GM23338 (cell line): ENCODE measurements around the gene FOXE3. TPM values are rescaled to one million over a fixed set of nuclear protein-coding genes. Genes with fewer than 3 reads are reported as not detected.

Source experiments
- ATAC-seq: fragments of 200-7000 bp; cut with Tn5 transposase; 3 replicates; pipeline ENCODE4 v1.9.1; 2020
- DNase-seq: peaks from one replicate; pipeline ENCODE4 v3.0.0-alpha.2; 2015; ENCODE audit warnings: low spot score
- H2AFZ ChIP-seq: fragments of 200-600 bp; sonication (generic); 2 replicates; pipeline ENCODE4 v1.8.0; 2016; ENCODE audit warnings: antibody characterized with exemption, mild to moderate bottlenecking, moderate library complexity
- H3F3A ChIP-seq: fragments of 200-600 bp; sonication (generic); replicated peaks from 2 replicates; pipeline ENCODE4 v1.8.0; 2017; ENCODE audit warnings: antibody characterized with exemption, mixed run types, low read depth
- H3K27ac ChIP-seq: fragments of 200-600 bp; sonication (generic); 2 replicates; pipeline ENCODE4 v1.6.1; 2016; ENCODE audit warnings: low read depth
- H3K27me3 ChIP-seq: fragments of 200-600 bp; sonication (generic); 2 replicates; pipeline ENCODE4 v1.8.0; 2016; ENCODE audit warnings: mild to moderate bottlenecking, mixed run types, moderate library complexity; ENCODE audit not compliant: insufficient read depth
- H3K36me3 ChIP-seq: fragments of 200-600 bp; sonication (generic); 2 replicates; pipeline ENCODE4 v1.8.0; 2016; ENCODE audit warnings: mild to moderate bottlenecking; ENCODE audit not compliant: insufficient read depth
- H3K4me1 ChIP-seq: fragments of 200-600 bp; sonication (generic); 2 replicates; pipeline ENCODE4 v1.8.0; 2016; ENCODE audit warnings: mild to moderate bottlenecking, moderate library complexity; ENCODE audit not compliant: insufficient read depth
- H3K4me2 ChIP-seq: fragments of 200-600 bp; sonication (generic); 2 replicates; pipeline ENCODE4 v1.7.1; 2017; ENCODE audit warnings: mixed run types
- H3K4me3 ChIP-seq: fragments of 200-600 bp; sonication (generic); 2 replicates; pipeline ENCODE4 v1.6.1; 2016; ENCODE audit warnings: mixed run types
- H3K79me2 ChIP-seq: fragments of 200-600 bp; sonication (generic); replicated peaks from 2 replicates; pipeline ENCODE4 v1.8.0; 2017; ENCODE audit warnings: mild to moderate bottlenecking; ENCODE audit not compliant: insufficient read depth
- H3K9me2 ChIP-seq: fragments of 200-600 bp; sonication (generic); 2 replicates; pipeline ENCODE4 v1.8.0; 2017; ENCODE audit not compliant: insufficient read depth
- H4K20me1 ChIP-seq: fragments of 200-600 bp; sonication (generic); replicated peaks from 2 replicates; pipeline ENCODE4 v1.8.0; 2017; ENCODE audit warnings: mild to moderate bottlenecking; ENCODE audit not compliant: insufficient read depth
- H3K27ac Mint-ChIP-seq: 2 replicates; pipeline ENCODE4 v1.8.0; 2020; ENCODE audit warnings: inconsistent platforms, mild to moderate bottlenecking, moderate library complexity, mixed read lengths
- H3K27me3 Mint-ChIP-seq: 3 replicates; pipeline ENCODE4 v1.8.0; 2022; ENCODE audit warnings: low read depth, mild to moderate bottlenecking, moderate library complexity, mixed read lengths, inconsistent platforms; ENCODE audit not compliant: insufficient read depth, poor library complexity
- H3K36me3 Mint-ChIP-seq: 3 replicates; pipeline ENCODE4 v1.8.0; 2021; ENCODE audit warnings: low read depth, mild to moderate bottlenecking, inconsistent platforms, moderate library complexity, mixed read lengths
- H3K4me1 Mint-ChIP-seq: 3 replicates; pipeline ENCODE4 v1.8.0; 2020; ENCODE audit warnings: mild to moderate bottlenecking, inconsistent platforms, mixed read lengths
- H3K4me3 Mint-ChIP-seq: 3 replicates; pipeline ENCODE4 v1.8.0; 2021; ENCODE audit warnings: moderate library complexity, mild to moderate bottlenecking, inconsistent platforms, mixed read lengths
- H3K9me3 Mint-ChIP-seq: 3 replicates; pipeline ENCODE4 v1.8.0; 2020; ENCODE audit warnings: moderate library complexity, mild to moderate bottlenecking, inconsistent platforms, mixed read lengths
- CREB1 ChIP-seq: fragments of 250-450 bp; sonication (Bioruptor Pico); IDR thresholded peaks from 2 replicates; pipeline ENCODE4 v1.5.0; 2020; ENCODE audit warnings: low read depth, mild to moderate bottlenecking, moderate library complexity
- EZH2 ChIP-seq: fragments of 200-600 bp; sonication (generic); IDR thresholded peaks from one replicate; pipeline ENCODE4 v1.8.0; 2017; ENCODE audit warnings: antibody characterized with exemption, mild to moderate bottlenecking, low read depth; ENCODE audit not compliant: unreplicated experiment
- EZH2phosphoT487 ChIP-seq: fragments of 200-600 bp; sonication (generic); IDR thresholded peaks from one replicate; pipeline ENCODE4 v1.8.1; 2018; ENCODE audit warnings: antibody characterized with exemption; ENCODE audit not compliant: unreplicated experiment
- JUNB ChIP-seq: IDR thresholded peaks from one replicate; pipeline ENCODE4 v1.6.1; 2016; ENCODE audit warnings: antibody characterized with exemption; ENCODE audit not compliant: unreplicated experiment
- NANOG ChIP-seq: IDR thresholded peaks from 2 replicates; pipeline ENCODE4 v1.6.1; 2016; ENCODE audit warnings: antibody characterized with exemption, borderline replicate concordance
- POLR2AphosphoS5 ChIP-seq: IDR thresholded peaks from 2 replicates; pipeline ENCODE4 v1.6.1; 2016; ENCODE audit warnings: antibody characterized with exemption, low read depth
- STAT1 ChIP-seq: IDR thresholded peaks from one replicate; pipeline ENCODE4 v1.6.1; 2016; ENCODE audit warnings: antibody characterized with exemption; ENCODE audit not compliant: unreplicated experiment
- ZNF114 ChIP-seq: fragments of 250-450 bp; sonication (Bioruptor Pico); IDR thresholded peaks from 2 replicates; pipeline ENCODE4 v1.5.0; 2020; ENCODE audit warnings: mild to moderate bottlenecking, moderate library complexity
- polyA plus RNA-seq: library from polyadenylated mRNA; unstranded; fragments of >200 nt; fragmentation: Nextera tagmentation; extraction: Ambion mirVana; gene quantifications from 2 replicates; pipeline ENCODE4 v1.2.1, GENCODE V29; 2016
- total RNA-seq: library from RNA; depleted of rRNA; stranded (reverse); fragments of >200 nt; shearing (Covaris generic); gene quantifications from 2 replicates; pipeline ENCODE4 v1.2.3, GENCODE V29; 2014
- TF ChIP-seq, protein P1 (sequence below): IDR thresholded peaks from 2 replicates; pipeline ENCODE4 v1.6.1; 2016; ENCODE audit warnings: antibody characterized with exemption
- TF ChIP-seq, protein P2 (sequence below): IDR thresholded peaks from one replicate; pipeline ENCODE4 v1.6.1; 2018; ENCODE audit warnings: antibody characterized with exemption; ENCODE audit not compliant: unreplicated experiment
- TF ChIP-seq, protein P3 (sequence below): fragments of 250-450 bp; sonication (Bioruptor Pico); IDR thresholded peaks from 2 replicates; pipeline ENCODE4 v1.5.0; 2020; ENCODE audit warnings: mild to moderate bottlenecking, moderate library complexity
- TF ChIP-seq, protein P4 (sequence below), 2 experiments: fragments of 200-600 bp in 1 of 2; sonication (generic) in 1 of 2; conservative IDR thresholded peaks; 2 replicates each; pipeline versions ENCODE4 v1.5.1 to v1.6.1; 2016 to 2017; ENCODE audit warnings: antibody characterized with exemption in 2 of 2, low read depth in 2 of 2, mild to moderate bottlenecking in 2 of 2, moderate library complexity in 1 of 2

The FOXE3 gene
- total and polyA plus RNA-seq, 2 experiments from 2014 or later, result not detected

DNA sequence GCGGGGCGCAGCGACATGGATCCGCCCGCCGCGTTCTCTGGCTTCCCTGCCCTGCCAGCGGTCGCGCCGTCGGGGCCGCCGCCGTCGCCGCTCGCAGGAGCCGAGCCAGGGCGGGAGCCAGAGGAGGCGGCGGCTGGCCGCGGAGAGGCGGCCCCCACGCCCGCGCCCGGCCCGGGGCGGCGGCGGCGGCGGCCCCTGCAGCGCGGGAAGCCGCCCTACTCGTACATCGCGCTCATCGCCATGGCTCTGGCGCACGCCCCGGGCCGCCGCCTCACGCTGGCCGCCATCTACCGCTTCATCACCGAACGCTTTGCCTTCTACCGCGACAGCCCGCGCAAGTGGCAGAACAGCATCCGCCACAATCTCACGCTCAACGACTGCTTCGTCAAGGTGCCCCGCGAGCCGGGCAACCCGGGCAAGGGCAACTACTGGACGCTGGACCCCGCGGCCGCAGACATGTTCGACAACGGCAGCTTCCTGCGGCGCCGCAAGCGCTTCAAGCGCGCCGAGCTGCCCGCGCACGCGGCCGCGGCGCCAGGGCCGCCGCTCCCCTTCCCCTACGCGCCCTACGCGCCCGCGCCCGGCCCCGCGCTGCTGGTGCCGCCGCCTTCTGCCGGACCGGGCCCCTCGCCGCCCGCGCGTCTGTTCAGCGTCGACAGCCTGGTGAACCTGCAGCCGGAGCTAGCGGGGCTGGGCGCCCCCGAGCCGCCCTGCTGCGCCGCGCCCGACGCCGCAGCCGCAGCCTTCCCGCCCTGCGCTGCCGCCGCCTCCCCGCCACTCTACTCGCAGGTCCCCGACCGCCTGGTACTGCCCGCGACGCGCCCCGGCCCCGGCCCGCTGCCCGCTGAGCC lies 459 bp downstream of the FOXE3 start:
- Mint-ChIP-seq H3K27ac (no peak overlapping the region), H3K9me3 (no peaks in the 10 kb centered on the region; the same call in 1 of the 3 replicates), H3K4me3 (peak overlapping the region; percentile 74), H3K4me1 (peaks cover 11% of the 10 kb centered on the region), H3K36me3 (peaks cover 6% of the 10 kb centered on the region; the same call in 1 of the 3 replicates), H3K27me3 (peaks cover 71% of the 10 kb centered on the region)
- TF ChIP-seq EZH2, result peak; percentile 73
- TF ChIP-seq, protein P1, sequence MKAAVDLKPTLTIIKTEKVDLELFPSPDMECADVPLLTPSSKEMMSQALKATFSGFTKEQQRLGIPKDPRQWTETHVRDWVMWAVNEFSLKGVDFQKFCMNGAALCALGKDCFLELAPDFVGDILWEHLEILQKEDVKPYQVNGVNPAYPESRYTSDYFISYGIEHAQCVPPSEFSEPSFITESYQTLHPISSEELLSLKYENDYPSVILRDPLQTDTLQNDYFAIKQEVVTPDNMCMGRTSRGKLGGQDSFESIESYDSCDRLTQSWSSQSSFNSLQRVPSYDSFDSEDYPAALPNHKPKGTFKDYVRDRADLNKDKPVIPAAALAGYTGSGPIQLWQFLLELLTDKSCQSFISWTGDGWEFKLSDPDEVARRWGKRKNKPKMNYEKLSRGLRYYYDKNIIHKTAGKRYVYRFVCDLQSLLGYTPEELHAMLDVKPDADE, result no peak
- TF ChIP-seq, protein P2, sequence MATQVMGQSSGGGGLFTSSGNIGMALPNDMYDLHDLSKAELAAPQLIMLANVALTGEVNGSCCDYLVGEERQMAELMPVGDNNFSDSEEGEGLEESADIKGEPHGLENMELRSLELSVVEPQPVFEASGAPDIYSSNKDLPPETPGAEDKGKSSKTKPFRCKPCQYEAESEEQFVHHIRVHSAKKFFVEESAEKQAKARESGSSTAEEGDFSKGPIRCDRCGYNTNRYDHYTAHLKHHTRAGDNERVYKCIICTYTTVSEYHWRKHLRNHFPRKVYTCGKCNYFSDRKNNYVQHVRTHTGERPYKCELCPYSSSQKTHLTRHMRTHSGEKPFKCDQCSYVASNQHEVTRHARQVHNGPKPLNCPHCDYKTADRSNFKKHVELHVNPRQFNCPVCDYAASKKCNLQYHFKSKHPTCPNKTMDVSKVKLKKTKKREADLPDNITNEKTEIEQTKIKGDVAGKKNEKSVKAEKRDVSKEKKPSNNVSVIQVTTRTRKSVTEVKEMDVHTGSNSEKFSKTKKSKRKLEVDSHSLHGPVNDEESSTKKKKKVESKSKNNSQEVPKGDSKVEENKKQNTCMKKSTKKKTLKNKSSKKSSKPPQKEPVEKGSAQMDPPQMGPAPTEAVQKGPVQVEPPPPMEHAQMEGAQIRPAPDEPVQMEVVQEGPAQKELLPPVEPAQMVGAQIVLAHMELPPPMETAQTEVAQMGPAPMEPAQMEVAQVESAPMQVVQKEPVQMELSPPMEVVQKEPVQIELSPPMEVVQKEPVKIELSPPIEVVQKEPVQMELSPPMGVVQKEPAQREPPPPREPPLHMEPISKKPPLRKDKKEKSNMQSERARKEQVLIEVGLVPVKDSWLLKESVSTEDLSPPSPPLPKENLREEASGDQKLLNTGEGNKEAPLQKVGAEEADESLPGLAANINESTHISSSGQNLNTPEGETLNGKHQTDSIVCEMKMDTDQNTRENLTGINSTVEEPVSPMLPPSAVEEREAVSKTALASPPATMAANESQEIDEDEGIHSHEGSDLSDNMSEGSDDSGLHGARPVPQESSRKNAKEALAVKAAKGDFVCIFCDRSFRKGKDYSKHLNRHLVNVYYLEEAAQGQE, result no peak
- no peak for TF ChIP-seq ZNF114 (CRISPR knock-in tag)
- peak; percentile 98 for TF ChIP-seq EZH2phosphoT487
- TF ChIP-seq CREB1 (CRISPR knock-in tag), result no peak
- TF ChIP-seq NANOG, result no peak
- TF ChIP-seq JUNB, result no peak
- TF ChIP-seq, protein P3, sequence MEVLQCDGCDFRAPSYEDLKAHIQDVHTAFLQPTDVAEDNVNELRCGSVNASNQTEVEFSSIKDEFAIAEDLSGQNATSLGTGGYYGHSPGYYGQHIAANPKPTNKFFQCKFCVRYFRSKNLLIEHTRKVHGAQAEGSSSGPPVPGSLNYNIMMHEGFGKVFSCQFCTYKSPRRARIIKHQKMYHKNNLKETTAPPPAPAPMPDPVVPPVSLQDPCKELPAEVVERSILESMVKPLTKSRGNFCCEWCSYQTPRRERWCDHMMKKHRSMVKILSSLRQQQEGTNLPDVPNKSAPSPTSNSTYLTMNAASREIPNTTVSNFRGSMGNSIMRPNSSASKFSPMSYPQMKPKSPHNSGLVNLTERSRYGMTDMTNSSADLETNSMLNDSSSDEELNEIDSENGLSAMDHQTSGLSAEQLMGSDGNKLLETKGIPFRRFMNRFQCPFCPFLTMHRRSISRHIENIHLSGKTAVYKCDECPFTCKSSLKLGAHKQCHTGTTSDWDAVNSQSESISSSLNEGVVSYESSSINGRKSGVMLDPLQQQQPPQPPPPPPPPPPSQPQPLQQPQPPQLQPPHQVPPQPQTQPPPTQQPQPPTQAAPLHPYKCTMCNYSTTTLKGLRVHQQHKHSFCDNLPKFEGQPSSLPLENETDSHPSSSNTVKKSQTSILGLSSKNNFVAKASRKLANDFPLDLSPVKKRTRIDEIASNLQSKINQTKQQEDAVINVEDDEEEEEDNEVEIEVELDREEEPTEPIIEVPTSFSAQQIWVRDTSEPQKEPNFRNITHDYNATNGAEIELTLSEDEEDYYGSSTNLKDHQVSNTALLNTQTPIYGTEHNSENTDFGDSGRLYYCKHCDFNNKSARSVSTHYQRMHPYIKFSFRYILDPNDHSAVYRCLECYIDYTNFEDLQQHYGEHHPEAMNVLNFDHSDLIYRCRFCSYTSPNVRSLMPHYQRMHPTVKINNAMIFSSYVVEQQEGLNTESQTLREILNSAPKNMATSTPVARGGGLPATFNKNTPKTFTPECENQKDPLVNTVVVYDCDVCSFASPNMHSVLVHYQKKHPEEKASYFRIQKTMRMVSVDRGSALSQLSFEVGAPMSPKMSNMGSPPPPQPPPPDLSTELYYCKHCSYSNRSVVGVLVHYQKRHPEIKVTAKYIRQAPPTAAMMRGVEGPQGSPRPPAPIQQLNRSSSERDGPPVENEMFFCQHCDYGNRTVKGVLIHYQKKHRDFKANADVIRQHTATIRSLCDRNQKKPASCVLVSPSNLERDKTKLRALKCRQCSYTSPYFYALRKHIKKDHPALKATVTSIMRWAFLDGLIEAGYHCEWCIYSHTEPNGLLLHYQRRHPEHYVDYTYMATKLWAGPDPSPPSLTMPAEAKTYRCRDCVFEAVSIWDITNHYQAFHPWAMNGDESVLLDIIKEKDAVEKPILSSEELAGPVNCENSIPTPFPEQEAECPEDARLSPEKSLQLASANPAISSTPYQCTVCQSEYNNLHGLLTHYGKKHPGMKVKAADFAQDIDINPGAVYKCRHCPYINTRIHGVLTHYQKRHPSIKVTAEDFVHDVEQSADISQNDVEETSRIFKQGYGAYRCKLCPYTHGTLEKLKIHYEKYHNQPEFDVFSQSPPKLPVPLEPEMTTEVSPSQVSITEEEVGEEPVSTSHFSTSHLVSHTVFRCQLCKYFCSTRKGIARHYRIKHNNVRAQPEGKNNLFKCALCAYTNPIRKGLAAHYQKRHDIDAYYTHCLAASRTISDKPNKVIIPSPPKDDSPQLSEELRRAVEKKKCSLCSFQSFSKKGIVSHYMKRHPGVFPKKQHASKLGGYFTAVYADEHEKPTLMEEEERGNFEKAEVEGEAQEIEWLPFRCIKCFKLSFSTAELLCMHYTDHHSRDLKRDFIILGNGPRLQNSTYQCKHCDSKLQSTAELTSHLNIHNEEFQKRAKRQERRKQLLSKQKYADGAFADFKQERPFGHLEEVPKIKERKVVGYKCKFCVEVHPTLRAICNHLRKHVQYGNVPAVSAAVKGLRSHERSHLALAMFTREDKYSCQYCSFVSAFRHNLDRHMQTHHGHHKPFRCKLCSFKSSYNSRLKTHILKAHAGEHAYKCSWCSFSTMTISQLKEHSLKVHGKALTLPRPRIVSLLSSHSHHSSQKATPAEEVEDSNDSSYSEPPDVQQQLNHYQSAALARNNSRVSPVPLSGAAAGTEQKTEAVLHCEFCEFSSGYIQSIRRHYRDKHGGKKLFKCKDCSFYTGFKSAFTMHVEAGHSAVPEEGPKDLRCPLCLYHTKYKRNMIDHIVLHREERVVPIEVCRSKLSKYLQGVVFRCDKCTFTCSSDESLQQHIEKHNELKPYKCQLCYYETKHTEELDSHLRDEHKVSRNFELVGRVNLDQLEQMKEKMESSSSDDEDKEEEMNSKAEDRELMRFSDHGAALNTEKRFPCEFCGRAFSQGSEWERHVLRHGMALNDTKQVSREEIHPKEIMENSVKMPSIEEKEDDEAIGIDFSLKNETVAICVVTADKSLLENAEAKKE (CRISPR knock-in tag), result no peak
- no peak for TF ChIP-seq POLR2AphosphoS5
- TF ChIP-seq, protein P4, sequence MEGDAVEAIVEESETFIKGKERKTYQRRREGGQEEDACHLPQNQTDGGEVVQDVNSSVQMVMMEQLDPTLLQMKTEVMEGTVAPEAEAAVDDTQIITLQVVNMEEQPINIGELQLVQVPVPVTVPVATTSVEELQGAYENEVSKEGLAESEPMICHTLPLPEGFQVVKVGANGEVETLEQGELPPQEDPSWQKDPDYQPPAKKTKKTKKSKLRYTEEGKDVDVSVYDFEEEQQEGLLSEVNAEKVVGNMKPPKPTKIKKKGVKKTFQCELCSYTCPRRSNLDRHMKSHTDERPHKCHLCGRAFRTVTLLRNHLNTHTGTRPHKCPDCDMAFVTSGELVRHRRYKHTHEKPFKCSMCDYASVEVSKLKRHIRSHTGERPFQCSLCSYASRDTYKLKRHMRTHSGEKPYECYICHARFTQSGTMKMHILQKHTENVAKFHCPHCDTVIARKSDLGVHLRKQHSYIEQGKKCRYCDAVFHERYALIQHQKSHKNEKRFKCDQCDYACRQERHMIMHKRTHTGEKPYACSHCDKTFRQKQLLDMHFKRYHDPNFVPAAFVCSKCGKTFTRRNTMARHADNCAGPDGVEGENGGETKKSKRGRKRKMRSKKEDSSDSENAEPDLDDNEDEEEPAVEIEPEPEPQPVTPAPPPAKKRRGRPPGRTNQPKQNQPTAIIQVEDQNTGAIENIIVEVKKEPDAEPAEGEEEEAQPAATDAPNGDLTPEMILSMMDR (conservative IDR thresholded peaks at IDR 0.05; ENCODE audit: low read depth in 2 of 2), result no peak
- TF ChIP-seq STAT1, result no peak
- Histone ChIP-seq H3F3A (no peaks in the 10 kb centered on the region), H3K79me2 (no peaks in the 10 kb centered on the region), H3K4me3 (peak overlapping the region; percentile 56), H2AFZ (0 out of 2 replicates have a peak overlapping the region, but pooled peaks have one; percentile 59), H3K4me1 (no peaks in the 10 kb centered on the region; the same call in 1 of the 2 replicates), H4K20me1 (no peaks in the 10 kb centered on the region), H3K4me2 (peak overlapping the region; percentile 72), H3K27ac (no peak overlapping the region), H3K27me3 (peaks cover 89% of the 10 kb centered on the region), H3K36me3 (no peaks in the 10 kb centered on the region), H3K9me2 (no peaks in the 10 kb centered on the region)
- ATAC-seq, result peak; percentile 48
- DNase-seq, result peak; percentile 58
